ENCODE results near the gene SIM2. TPM values are rescaled to one million over a fixed set of nuclear protein-coding genes. Genes with fewer than 3 reads are reported as not detected.

The SIM2 gene
- total and polyA plus RNA-seq, 3 donors from 2014 or later, result 0.19 to 0.90 (median 0.71) TPM

GRCh38 chr21:36716836-36717235 is 17.9 kb downstream of the SIM2 start:
- Histone ChIP-seq H3K9me3 (no peaks in the 10 kb centered on the region), H3K4me3 (no peak overlapping the region), H3K27me3 (no peaks in the 10 kb centered on the region), H3K36me3 (ENCODE audit: low read depth, missing control alignments) (no peaks in the 10 kb centered on the region), H3K4me1 (no peaks in the 10 kb centered on the region), H3K27ac (no peak overlapping the region)
- TF ChIP-seq POLR2A (IDR thresholded peaks at IDR 0.05), result no peak
- no peak for TF ChIP-seq CTCF (IDR thresholded peaks at IDR 0.05)
- no peak for DNase-seq
- WGBS, 2 donors, result 83 to 84% methylated on average over 9 of the region's 9 CpGs
- intact Hi-C loops (cut with DNase I; ENCODE audit: low total_unique reads), result no loop called here

- Histone ChIP-seq H3K4me1 (no peaks in the 10 kb centered on the region), H3K36me3 (ENCODE audit: low read depth, missing control alignments) (no peaks in the 10 kb centered on the region), H3K27me3 (no peaks in the 10 kb centered on the region), H3K9me3 (no peaks in the 10 kb centered on the region), H3K27ac (no peak overlapping the region), H3K4me3 (no peak overlapping the region)
- intact Hi-C loops (cut with DNase I; ENCODE audit: low total_unique reads), result no loop called here
- TF ChIP-seq POLR2A (IDR thresholded peaks at IDR 0.05), result no peak
- TF ChIP-seq CTCF (IDR thresholded peaks at IDR 0.05), result no peak
- WGBS, 2 donors, result 89 to 90% methylated on average over 6 of the region's 6 CpGs
- DNase-seq, result no peak
These were observed 19.1 kb downstream of the SIM2 start for GRCh38 chr21:36717976-36718375.

- no peak overlapping the region for H3K4me3 ChIP-seq
- no peaks in the 10 kb centered on the region for H3K36me3 ChIP-seq (ENCODE audit: low read depth, missing control alignments)
- no peaks in the 10 kb centered on the region for H3K4me1 ChIP-seq
- WGBS, 2 donors, result 89 to 92% methylated on average over 11 to 18 of the region's 18 CpGs
- no peak for DNase-seq
- TF ChIP-seq CTCF (IDR thresholded peaks at IDR 0.05) (no peak), POLR2A (IDR thresholded peaks at IDR 0.05) (no peak)
- intact Hi-C loops (cut with DNase I; ENCODE audit: low total_unique reads), result no loop called here
- H3K27me3 ChIP-seq, result no peaks in the 10 kb centered on the region
- H3K27ac ChIP-seq, result no peak overlapping the region
- H3K9me3 ChIP-seq, result no peaks in the 10 kb centered on the region
These were observed 20.1 kb downstream of the SIM2 start for GRCh38 chr21:36718951-36719501.

GRCh38 chr21:36719614-36720013 is 20.7 kb downstream of the SIM2 start:
- H3K27me3 ChIP-seq, result no peaks in the 10 kb centered on the region
- DNase-seq, result no peak
- intact Hi-C loops (cut with DNase I; ENCODE audit: low total_unique reads), result no loop called here
- H3K4me1 ChIP-seq, result no peaks in the 10 kb centered on the region
- TF ChIP-seq CTCF (IDR thresholded peaks at IDR 0.05), result no peak
- TF ChIP-seq POLR2A (IDR thresholded peaks at IDR 0.05), result no peak
- H3K27ac ChIP-seq, result no peak overlapping the region
- WGBS, 2 donors, result 86 to 89% methylated on average over 10 of the region's 10 CpGs
- H3K9me3 ChIP-seq, result no peaks in the 10 kb centered on the region
- no peaks in the 10 kb centered on the region for H3K36me3 ChIP-seq (ENCODE audit: low read depth, missing control alignments)
- no peak overlapping the region for H3K4me3 ChIP-seq

- 86 to 94% methylated on average over 6 to 7 of the region's 7 CpGs for WGBS, 2 donors
- intact Hi-C loops (cut with DNase I; ENCODE audit: low total_unique reads), result no loop called here
- no peaks in the 10 kb centered on the region for H3K9me3 ChIP-seq
- no peak for DNase-seq
- H3K4me3 ChIP-seq, result no peak overlapping the region
- no peaks in the 10 kb centered on the region for H3K36me3 ChIP-seq (ENCODE audit: low read depth, missing control alignments)
- no peaks in the 10 kb centered on the region for H3K27me3 ChIP-seq
- no peaks in the 10 kb centered on the region for H3K4me1 ChIP-seq
- no peak for TF ChIP-seq CTCF (IDR thresholded peaks at IDR 0.05)
- no peak for TF ChIP-seq POLR2A (IDR thresholded peaks at IDR 0.05)
- H3K27ac ChIP-seq, result no peak overlapping the region
These were observed 22.9 kb downstream of the SIM2 start for GRCh38 chr21:36721817-36722216.

Measured in testis (tissue), 3 donors.